HCT116 (cell line): ENCODE data around the gene RILPL2. TPM values are rescaled to one million over a fixed set of nuclear protein-coding genes. Genes with fewer than 3 reads are reported as not detected.

Source experiments
- ATAC-seq: fragments of 200-7000 bp; cut with Tn5 transposase; 2 replicates; pipeline ENCODE4 v1.9.1; 2020; ENCODE audit warnings: mild to moderate bottlenecking, moderate library complexity
- BruUV-seq: library from RNA; stranded (reverse); fragments of 400-500 nt; replicated peaks from 2 replicates; lab custom pipeline; 2021; lab: Mats Ljungman, UMichigan
- CTCF ChIA-PET: fragments of 300-600 bp; sonication (Branson Sonifier 250); formaldehyde crosslinking; loops from one replicate; lab custom pipeline; 2021; ENCODE audit warnings: antibody characterized with exemption; lab: Charles Lee
- POLR2A ChIA-PET: fragments of 300-600, 350-600 bp; sonication (Branson Sonifier 250); formaldehyde crosslinking; loops from one replicate; lab custom pipeline; 2021; ENCODE audit warnings: antibody characterized with exemption; lab: Charles Lee
- RAD21 ChIA-PET, 2 experiments: fragments of 300-600 bp; sonication (Branson Sonifier 250); formaldehyde crosslinking; loops; one replicate each; lab custom pipeline; 2023; ENCODE audit warnings: low total read pairs in 2 of 2; ENCODE audit not compliant: uncharacterized antibody in 2 of 2, unreplicated experiment in 2 of 2, low non-redundant PET in 1 of 2; lab: Charles Lee
- DNase-seq: peaks from one replicate; pipeline ENCODE4 v3.0.0-alpha.2; 2010; ENCODE audit warnings: low read depth, low spot score
- H2AFZ ChIP-seq: fragments of 200-600 bp; shearing (Covaris generic), sonication (generic); 2 replicates; pipeline ENCODE4 v1.6.1; 2017; ENCODE audit warnings: low read depth, mixed run types, mixed read lengths, antibody characterized with exemption, low read length; ENCODE audit not compliant: poor library complexity, severe bottlenecking
- H3K27ac ChIP-seq: 2 replicates; pipeline ENCODE4 v1.5.1; 2012; ENCODE audit warnings: low read depth, low read length
- H3K27me3 ChIP-seq: fragments of 200-600 bp; sonication (generic); 2 replicates; pipeline ENCODE4 v1.6.1; 2016; ENCODE audit warnings: mixed run types, low read length, mixed read lengths; ENCODE audit not compliant: insufficient read depth
- H3K36me3 ChIP-seq, 2 experiments: fragments of 200-500 bp in 1 of 2; fragments of 200-600 bp in 1 of 2; sonication (Bioruptor generic) in 1 of 2; sonication (generic) in 1 of 2; 2 replicates each; pipeline versions ENCODE4 v1.5.1 to v1.6.1; 2014 to 2016; ENCODE audit warnings: low read length in 2 of 2, inconsistent platforms in 1 of 2, mixed read lengths in 1 of 2, mixed run types in 1 of 2; ENCODE audit not compliant: insufficient read depth in 2 of 2, control insufficient read depth in 1 of 2
- H3K4me1 ChIP-seq, 2 experiments: fragments of 200-600 bp in 1 of 2; sonication (generic) in 1 of 2; 2 replicates each; pipeline versions ENCODE4 v1.5.1 to v1.6.1; 2012 to 2017; ENCODE audit warnings: low read length in 2 of 2, inconsistent platforms in 1 of 2, mild to moderate bottlenecking in 1 of 2, mixed read lengths in 1 of 2, mixed run types in 1 of 2, moderate library complexity in 1 of 2; ENCODE audit not compliant: insufficient read depth in 2 of 2, control insufficient read depth in 1 of 2
- H3K4me2 ChIP-seq: fragments of 200-600 bp; sonication (generic); 2 replicates; pipeline ENCODE4 v1.6.1; 2017; ENCODE audit warnings: mixed run types, low read length, mixed read lengths
- H3K4me3 ChIP-seq, 2 experiments: fragments of 200-600 bp in 1 of 2; sonication (generic) in 1 of 2; replicated peaks in 1 of 2; 2 replicates each; pipeline ENCODE4 v1.5.1; 2011 to 2016; ENCODE audit warnings: low read length in 2 of 2, control low read depth in 1 of 2, low read depth in 1 of 2, mild to moderate bottlenecking in 1 of 2, mixed read lengths in 1 of 2, mixed run types in 1 of 2
- H3K79me2 ChIP-seq: fragments of 200-600 bp; sonication (generic); 2 replicates; pipeline ENCODE4 v1.6.1; 2017; ENCODE audit warnings: mild to moderate bottlenecking, mixed run types, low read length, moderate library complexity, mixed read lengths; ENCODE audit not compliant: insufficient read depth
- H3K9ac ChIP-seq: fragments of 200-600 bp; sonication (generic); 2 replicates; pipeline ENCODE4 v1.6.1; 2016; ENCODE audit warnings: low read length, mixed read lengths
- H3K9me2 ChIP-seq: fragments of 200-600 bp; sonication (generic), shearing (Covaris generic); 2 replicates; pipeline ENCODE4 v1.6.1; 2017; ENCODE audit warnings: mixed run types, mild to moderate bottlenecking, moderate library complexity; ENCODE audit not compliant: insufficient read depth
- H3K9me3 ChIP-seq, 2 experiments: fragments of 200-500 bp in 1 of 2; fragments of 200-600 bp in 1 of 2; sonication (Bioruptor generic) in 1 of 2; sonication (generic) in 1 of 2; 2 replicates each; pipeline ENCODE4 v1.6.1; 2014 to 2017; ENCODE audit warnings: low read length in 2 of 2, mixed read lengths in 2 of 2, inconsistent platforms in 1 of 2, low read depth in 1 of 2, mild to moderate bottlenecking in 1 of 2, mixed run types in 1 of 2, moderate library complexity in 1 of 2; ENCODE audit not compliant: control insufficient read depth in 1 of 2, insufficient read depth in 1 of 2
- H4K20me1 ChIP-seq: fragments of 200-600 bp; sonication (generic), shearing (Covaris generic); 2 replicates; pipeline ENCODE4 v1.6.1; 2017; ENCODE audit warnings: mixed run types, mild to moderate bottlenecking, moderate library complexity; ENCODE audit not compliant: insufficient read depth
- CBX3 ChIP-seq: IDR thresholded peaks from 2 replicates; pipeline ENCODE4 v1.6.1; 2012; ENCODE audit warnings: low read depth
- CTCF ChIP-seq, 3 experiments: fragments of 200-600 bp in 1 of 3; sonication (generic) in 1 of 3; IDR thresholded peaks in 2 of 3; conservative IDR thresholded peaks in 1 of 3; 2 replicates each; pipeline ENCODE4 v1.5.1; 2012 to 2017; ENCODE audit warnings: low read depth in 2 of 3, low read length in 2 of 3, antibody characterized with exemption in 1 of 3, borderline replicate concordance in 1 of 3, control low read depth in 1 of 3, mild to moderate bottlenecking in 1 of 3, mixed read lengths in 1 of 3, mixed run types in 1 of 3, moderate library complexity in 1 of 3; ENCODE audit not compliant: insufficient read depth in 1 of 3
- EGR1 ChIP-seq: IDR thresholded peaks from 2 replicates; pipeline ENCODE4 v1.6.1; 2012; ENCODE audit warnings: low read depth
- JUND ChIP-seq: IDR thresholded peaks from 2 replicates; pipeline ENCODE4 v1.6.1; 2012
- POLR2AphosphoS5 ChIP-seq: IDR thresholded peaks from 2 replicates; pipeline ENCODE4 v1.6.1; 2011; ENCODE audit warnings: mild to moderate bottlenecking, low read depth, low read length, moderate library complexity
- SP1 ChIP-seq: IDR thresholded peaks from 2 replicates; pipeline ENCODE4 v1.6.1; 2012; ENCODE audit warnings: low read depth
- SRF ChIP-seq: IDR thresholded peaks from 2 replicates; pipeline ENCODE4 v1.6.1; 2012; ENCODE audit warnings: low read depth
- ZFX ChIP-seq: fragments of 450-650 bp; IDR thresholded peaks from 2 replicates; pipeline ENCODE4 v1.6.1; 2017
- ZNF274 ChIP-seq: fragments of 200-500 bp; sonication (Bioruptor generic); IDR thresholded peaks from 2 replicates; pipeline ENCODE4 v1.6.1; 2014; ENCODE audit warnings: mild to moderate bottlenecking, low read depth, low read length, inconsistent platforms
- intact Hi-C: fragments of 100-400 bp; cut with micrococcal nuclease; formaldehyde crosslinking; loops from 2 replicates; pipeline ENCODE4 v1.10.0; 2022
- total RNA-seq: library from RNA; stranded (reverse); gene quantifications from one replicate; pipeline ENCODE4 v1.2.1, GENCODE V29; 2021; ENCODE audit not compliant: unreplicated experiment

RILPL2 gene
- total RNA-seq, 1 experiment from 2014 or later: 2.3 TPM

GRCh38 chr12:123391546-123392343, 44.7 kb downstream of the RILPL2 start (continued):
- TF ChIP-seq JUND (no peak), EGR1 (no peak), ZNF274 (no peak)

DNA sequence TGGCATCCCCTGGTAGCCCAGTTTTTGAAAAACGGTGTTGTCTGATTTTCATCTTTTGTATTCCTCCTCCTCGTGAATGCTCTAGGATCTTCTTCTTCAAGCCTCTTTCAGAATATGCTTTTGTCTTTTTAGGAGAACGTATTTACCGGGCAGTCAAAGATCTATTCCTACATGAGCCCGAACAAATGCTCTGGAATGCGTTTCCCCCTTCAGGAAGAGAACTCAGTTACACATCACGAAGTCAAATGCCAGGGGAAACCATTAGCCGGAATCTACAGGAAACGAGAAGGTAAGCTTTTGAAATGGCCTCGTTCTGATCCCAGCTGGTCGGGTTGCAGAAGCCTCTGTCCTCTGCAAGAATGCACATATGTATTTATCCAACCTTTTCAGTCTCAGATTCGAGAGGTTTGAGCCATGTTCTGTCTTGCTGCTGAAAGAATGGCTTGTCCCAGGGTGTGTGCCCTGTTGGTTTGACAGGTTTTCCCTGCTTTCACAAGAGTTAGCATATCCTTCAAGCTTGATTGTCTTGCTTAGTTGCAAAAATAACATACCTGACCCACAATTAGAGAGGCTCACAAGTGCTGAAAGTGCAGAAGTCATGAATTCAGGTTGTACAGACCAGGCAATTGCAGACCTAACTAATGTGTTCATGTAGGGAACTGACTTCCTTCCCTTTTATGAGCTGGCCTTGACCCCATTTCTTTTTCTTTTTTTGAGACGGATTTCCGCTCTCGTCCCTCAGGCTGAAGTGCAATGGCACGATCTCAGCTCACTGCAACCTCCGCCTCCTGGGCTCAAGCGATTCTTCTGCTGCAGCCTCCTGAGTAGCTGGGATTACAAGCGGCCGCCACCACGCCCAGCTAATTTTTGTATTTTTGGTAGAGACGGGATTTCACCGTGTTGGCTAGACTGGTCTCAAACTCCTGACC, 45.7 kb downstream of the RILPL2 start:
- no peak overlapping the region for H3K27ac ChIP-seq
- peak overlapping the region; percentile 90 for H3K4me2 ChIP-seq
- TF ChIP-seq SRF (no peak), CBX3 (no peak), POLR2AphosphoS5 (no peak), ZFX (no peak), CTCF (IDR thresholded peaks at IDR 0.05 in 2 of 3, conservative IDR thresholded peaks at IDR 0.05 in 1 of 3; ENCODE audit: borderline replicate concordance in 1 of 3, insufficient read depth in 1 of 3, low read depth in 2 of 3, low read length in 2 of 3) (no peak), SP1 (no peak)
- ChIA-PET RAD21 (no interaction called here), POLR2A (interaction anchor here (1.1 kb wide), 1 partner anchor 27 kb away, joined by 3 read pairs; no protein-coding TSS in a partner anchor), CTCF (no interaction called here)
- intact Hi-C loops: loop anchor here (5.0 kb wide), 1 partner anchor 192 kb away; the partner anchor contains the start of gene TMED2
- H3K9me2 ChIP-seq: no peaks in the 10 kb centered on the region
- peaks cover 27 to 44% of the 10 kb centered on the region in 2 experiments for H3K36me3 ChIP-seq
- peak overlapping the region in 1 of 2 experiments; percentile 72; a peak in 2 of 4 replicates for H3K4me3 ChIP-seq
- BruUV-seq: TSS peak; percentile 23
- peaks cover 10 to 25% of the 10 kb centered on the region in 2 experiments for H3K4me1 ChIP-seq
- no peaks in the 10 kb centered on the region for H4K20me1 ChIP-seq
- DNase-seq: no peak
- H3K9ac ChIP-seq: 0 out of 2 replicates have a peak overlapping the region, but pooled peaks have one; percentile 80
- no peak overlapping the region for H2AFZ ChIP-seq
- no peak for ATAC-seq
- peaks cover 86% of the 10 kb centered on the region for H3K79me2 ChIP-seq
- no peaks in the 10 kb centered on the region for H3K9me3 ChIP-seq
- H3K27me3 ChIP-seq: no peaks in the 10 kb centered on the region
